HEK293 (cell line): ENCODE results near the gene ANAPC16.
A peak's percentile ranks its signal among the peaks of the same experiment; 100 is the strongest.

ENCODE experiments used
- ATF2 ChIP-seq: fragments of 450-650 bp; formaldehyde crosslinking; IDR thresholded peaks from 2 replicates; pipeline ENCODE4 v1.5.1; 2016; ENCODE audit warnings: missing biosample characterization, missing genetic modification characterization, low read depth
- GLIS2 ChIP-seq: fragments of 450-650 bp; formaldehyde crosslinking; IDR thresholded peaks from 2 replicates; pipeline ENCODE4 v1.5.1; 2016; ENCODE audit warnings: missing biosample characterization, missing genetic modification characterization
- KLF1 ChIP-seq: fragments of 450-650 bp; formaldehyde crosslinking; IDR thresholded peaks from 2 replicates; pipeline ENCODE4 v1.5.1; 2016; ENCODE audit warnings: missing biosample characterization, missing genetic modification characterization
- PATZ1 ChIP-seq: fragments of 450-650 bp; formaldehyde crosslinking; IDR thresholded peaks from 2 replicates; pipeline ENCODE4 v1.5.1; 2016; ENCODE audit warnings: missing biosample characterization, missing genetic modification characterization
- SETDB1 ChIP-seq: IDR thresholded peaks from one replicate; pipeline ENCODE4 v1.6.1; 2017; ENCODE audit warnings: mild to moderate bottlenecking, low read length, moderate library complexity, mixed read lengths; ENCODE audit not compliant: insufficient read length
- ZBTB48 ChIP-seq: fragments of 450-650 bp; formaldehyde crosslinking; IDR thresholded peaks from 2 replicates; pipeline ENCODE4 v1.5.1; 2016; ENCODE audit warnings: missing biosample characterization, missing genetic modification characterization
- ZFP3 ChIP-seq: fragments of 450-650 bp; formaldehyde crosslinking; IDR thresholded peaks from 2 replicates; pipeline ENCODE4 v1.5.1; 2016; ENCODE audit warnings: low read depth, missing biosample characterization, missing genetic modification characterization
- ZFP37 ChIP-seq: fragments of 450-650 bp; formaldehyde crosslinking; IDR thresholded peaks from 2 replicates; pipeline ENCODE4 v1.5.1; 2016; ENCODE audit warnings: missing biosample characterization, missing genetic modification characterization
- ZNF114 ChIP-seq: fragments of 450-650 bp; formaldehyde crosslinking; IDR thresholded peaks from 2 replicates; pipeline ENCODE4 v1.5.0; 2017; ENCODE audit warnings: missing biosample characterization, missing genetic modification characterization
- ZNF138 ChIP-seq: fragments of 450-650 bp; formaldehyde crosslinking; IDR thresholded peaks from 2 replicates; pipeline ENCODE4 v1.5.1; 2016; ENCODE audit warnings: missing biosample characterization, missing genetic modification characterization, borderline replicate concordance
- ZNF140 ChIP-seq: fragments of 450-650 bp; formaldehyde crosslinking; IDR thresholded peaks from 2 replicates; pipeline ENCODE4 v1.5.1; 2016; ENCODE audit warnings: missing biosample characterization, missing genetic modification characterization
- ZNF16 ChIP-seq: fragments of 450-650 bp; formaldehyde crosslinking; IDR thresholded peaks from 2 replicates; pipeline ENCODE4 v1.5.1; 2016; ENCODE audit warnings: low read depth, missing biosample characterization, missing genetic modification characterization
- ZNF18 ChIP-seq: fragments of 450-650 bp; formaldehyde crosslinking; IDR thresholded peaks from 2 replicates; pipeline ENCODE4 v1.5.1; 2016; ENCODE audit warnings: missing biosample characterization, missing genetic modification characterization
- ZNF37A ChIP-seq: fragments of 450-650 bp; IDR thresholded peaks from 2 replicates; pipeline ENCODE4 v1.5.1; 2018; ENCODE audit warnings: missing biosample characterization, missing genetic modification characterization
- ZNF394 ChIP-seq: fragments of 450-650 bp; formaldehyde crosslinking; IDR thresholded peaks from 2 replicates; pipeline ENCODE4 v1.5.1; 2016; ENCODE audit warnings: missing biosample characterization, missing genetic modification characterization, mild to moderate bottlenecking, moderate library complexity, borderline replicate concordance
- ZNF426 ChIP-seq: fragments of 450-650 bp; formaldehyde crosslinking; IDR thresholded peaks from 2 replicates; pipeline ENCODE4 v1.5.1; 2017; ENCODE audit warnings: missing biosample characterization, missing genetic modification characterization, mild to moderate bottlenecking, inconsistent platforms, moderate library complexity
- ZNF514 ChIP-seq: fragments of 450-650 bp; formaldehyde crosslinking; IDR thresholded peaks from 2 replicates; pipeline ENCODE4 v1.5.1; 2016; ENCODE audit warnings: missing biosample characterization, missing genetic modification characterization
- ZNF521 ChIP-seq: fragments of 450-650 bp; formaldehyde crosslinking; IDR thresholded peaks from 2 replicates; pipeline ENCODE4 v1.5.1; 2017; ENCODE audit warnings: missing biosample characterization, mild to moderate bottlenecking, missing genetic modification characterization
- TF ChIP-seq, protein P1 (sequence below): fragments of 450-650 bp; formaldehyde crosslinking; IDR thresholded peaks from 2 replicates; pipeline ENCODE4 v1.5.1; 2016; ENCODE audit warnings: missing biosample characterization, missing genetic modification characterization
- TF ChIP-seq, protein P2 (sequence below): fragments of 450-650 bp; formaldehyde crosslinking; IDR thresholded peaks from 2 replicates; pipeline ENCODE4 v1.5.1; 2017; ENCODE audit warnings: missing biosample characterization, missing genetic modification characterization
- TF ChIP-seq, protein P3 (sequence below): fragments of 450-650 bp; formaldehyde crosslinking; IDR thresholded peaks from 2 replicates; pipeline ENCODE4 v1.5.1; 2016; ENCODE audit warnings: missing biosample characterization, missing genetic modification characterization
- TF ChIP-seq, protein P4 (sequence below): fragments of 450-650 bp; formaldehyde crosslinking; IDR thresholded peaks from 2 replicates; pipeline ENCODE4 v1.5.1; 2016; ENCODE audit warnings: missing biosample characterization, missing genetic modification characterization, borderline replicate concordance

ANAPC16 gene

GRCh38 chr10:72243822-72244437, 28.1 kb downstream of the ANAPC16 start (continued):
- TF ChIP-seq, protein P1, sequence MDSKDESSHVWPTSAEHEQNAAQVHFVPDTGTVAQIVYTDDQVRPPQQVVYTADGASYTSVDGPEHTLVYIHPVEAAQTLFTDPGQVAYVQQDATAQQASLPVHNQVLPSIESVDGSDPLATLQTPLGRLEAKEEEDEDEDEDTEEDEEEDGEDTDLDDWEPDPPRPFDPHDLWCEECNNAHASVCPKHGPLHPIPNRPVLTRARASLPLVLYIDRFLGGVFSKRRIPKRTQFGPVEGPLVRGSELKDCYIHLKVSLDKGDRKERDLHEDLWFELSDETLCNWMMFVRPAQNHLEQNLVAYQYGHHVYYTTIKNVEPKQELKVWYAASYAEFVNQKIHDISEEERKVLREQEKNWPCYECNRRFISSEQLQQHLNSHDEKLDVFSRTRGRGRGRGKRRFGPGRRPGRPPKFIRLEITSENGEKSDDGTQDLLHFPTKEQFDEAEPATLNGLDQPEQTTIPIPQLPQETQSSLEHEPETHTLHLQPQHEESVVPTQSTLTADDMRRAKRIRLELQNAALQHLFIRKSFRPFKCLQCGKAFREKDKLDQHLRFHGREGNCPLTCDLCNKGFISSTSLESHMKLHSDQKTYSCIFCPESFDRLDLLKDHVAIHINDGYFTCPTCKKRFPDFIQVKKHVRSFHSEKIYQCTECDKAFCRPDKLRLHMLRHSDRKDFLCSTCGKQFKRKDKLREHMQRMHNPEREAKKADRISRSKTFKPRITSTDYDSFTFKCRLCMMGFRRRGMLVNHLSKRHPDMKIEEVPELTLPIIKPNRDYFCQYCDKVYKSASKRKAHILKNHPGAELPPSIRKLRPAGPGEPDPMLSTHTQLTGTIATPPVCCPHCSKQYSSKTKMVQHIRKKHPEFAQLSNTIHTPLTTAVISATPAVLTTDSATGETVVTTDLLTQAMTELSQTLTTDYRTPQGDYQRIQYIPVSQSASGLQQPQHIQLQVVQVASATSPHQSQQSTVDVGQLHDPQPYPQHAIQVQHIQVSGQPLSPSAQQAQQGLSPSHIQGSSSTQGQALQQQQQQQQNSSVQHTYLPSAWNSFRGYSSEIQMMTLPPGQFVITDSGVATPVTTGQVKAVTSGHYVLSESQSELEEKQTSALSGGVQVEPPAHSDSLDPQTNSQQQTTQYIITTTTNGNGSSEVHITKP (tag by site-specific recombination): peak; percentile 73
- TF ChIP-seq PATZ1 (tag by site-specific recombination): peak; percentile 33; the same call in 1 of the 2 replicates
- TF ChIP-seq ZNF514: no peak
- TF ChIP-seq, protein P2, sequence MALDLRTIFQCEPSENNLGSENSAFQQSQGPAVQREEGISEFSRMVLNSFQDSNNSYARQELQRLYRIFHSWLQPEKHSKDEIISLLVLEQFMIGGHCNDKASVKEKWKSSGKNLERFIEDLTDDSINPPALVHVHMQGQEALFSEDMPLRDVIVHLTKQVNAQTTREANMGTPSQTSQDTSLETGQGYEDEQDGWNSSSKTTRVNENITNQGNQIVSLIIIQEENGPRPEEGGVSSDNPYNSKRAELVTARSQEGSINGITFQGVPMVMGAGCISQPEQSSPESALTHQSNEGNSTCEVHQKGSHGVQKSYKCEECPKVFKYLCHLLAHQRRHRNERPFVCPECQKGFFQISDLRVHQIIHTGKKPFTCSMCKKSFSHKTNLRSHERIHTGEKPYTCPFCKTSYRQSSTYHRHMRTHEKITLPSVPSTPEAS: no peak
- TF ChIP-seq ZNF16: no peak
- TF ChIP-seq ZNF140 (tag by site-specific recombination): no peak
- TF ChIP-seq, protein P3, sequence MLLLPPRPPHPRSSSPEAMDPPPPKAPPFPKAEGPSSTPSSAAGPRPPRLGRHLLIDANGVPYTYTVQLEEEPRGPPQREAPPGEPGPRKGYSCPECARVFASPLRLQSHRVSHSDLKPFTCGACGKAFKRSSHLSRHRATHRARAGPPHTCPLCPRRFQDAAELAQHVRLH (tag by site-specific recombination): no peak
- TF ChIP-seq ZNF426 (tag by site-specific recombination): no peak
- no peak for TF ChIP-seq ZNF138 (tag by site-specific recombination)
- peak; percentile 85 for TF ChIP-seq ZBTB48 (tag by site-specific recombination)
- no peak for TF ChIP-seq GLIS2 (tag by site-specific recombination)
- TF ChIP-seq ZNF394: peak; percentile 36; the same call in 1 of the 2 replicates
- TF ChIP-seq ZNF521 (tag by site-specific recombination): no peak
- TF ChIP-seq SETDB1: no peak
- no peak for TF ChIP-seq ZNF114 (tag by site-specific recombination)
- no peak for TF ChIP-seq ZFP37 (tag by site-specific recombination)
- TF ChIP-seq, protein P4, sequence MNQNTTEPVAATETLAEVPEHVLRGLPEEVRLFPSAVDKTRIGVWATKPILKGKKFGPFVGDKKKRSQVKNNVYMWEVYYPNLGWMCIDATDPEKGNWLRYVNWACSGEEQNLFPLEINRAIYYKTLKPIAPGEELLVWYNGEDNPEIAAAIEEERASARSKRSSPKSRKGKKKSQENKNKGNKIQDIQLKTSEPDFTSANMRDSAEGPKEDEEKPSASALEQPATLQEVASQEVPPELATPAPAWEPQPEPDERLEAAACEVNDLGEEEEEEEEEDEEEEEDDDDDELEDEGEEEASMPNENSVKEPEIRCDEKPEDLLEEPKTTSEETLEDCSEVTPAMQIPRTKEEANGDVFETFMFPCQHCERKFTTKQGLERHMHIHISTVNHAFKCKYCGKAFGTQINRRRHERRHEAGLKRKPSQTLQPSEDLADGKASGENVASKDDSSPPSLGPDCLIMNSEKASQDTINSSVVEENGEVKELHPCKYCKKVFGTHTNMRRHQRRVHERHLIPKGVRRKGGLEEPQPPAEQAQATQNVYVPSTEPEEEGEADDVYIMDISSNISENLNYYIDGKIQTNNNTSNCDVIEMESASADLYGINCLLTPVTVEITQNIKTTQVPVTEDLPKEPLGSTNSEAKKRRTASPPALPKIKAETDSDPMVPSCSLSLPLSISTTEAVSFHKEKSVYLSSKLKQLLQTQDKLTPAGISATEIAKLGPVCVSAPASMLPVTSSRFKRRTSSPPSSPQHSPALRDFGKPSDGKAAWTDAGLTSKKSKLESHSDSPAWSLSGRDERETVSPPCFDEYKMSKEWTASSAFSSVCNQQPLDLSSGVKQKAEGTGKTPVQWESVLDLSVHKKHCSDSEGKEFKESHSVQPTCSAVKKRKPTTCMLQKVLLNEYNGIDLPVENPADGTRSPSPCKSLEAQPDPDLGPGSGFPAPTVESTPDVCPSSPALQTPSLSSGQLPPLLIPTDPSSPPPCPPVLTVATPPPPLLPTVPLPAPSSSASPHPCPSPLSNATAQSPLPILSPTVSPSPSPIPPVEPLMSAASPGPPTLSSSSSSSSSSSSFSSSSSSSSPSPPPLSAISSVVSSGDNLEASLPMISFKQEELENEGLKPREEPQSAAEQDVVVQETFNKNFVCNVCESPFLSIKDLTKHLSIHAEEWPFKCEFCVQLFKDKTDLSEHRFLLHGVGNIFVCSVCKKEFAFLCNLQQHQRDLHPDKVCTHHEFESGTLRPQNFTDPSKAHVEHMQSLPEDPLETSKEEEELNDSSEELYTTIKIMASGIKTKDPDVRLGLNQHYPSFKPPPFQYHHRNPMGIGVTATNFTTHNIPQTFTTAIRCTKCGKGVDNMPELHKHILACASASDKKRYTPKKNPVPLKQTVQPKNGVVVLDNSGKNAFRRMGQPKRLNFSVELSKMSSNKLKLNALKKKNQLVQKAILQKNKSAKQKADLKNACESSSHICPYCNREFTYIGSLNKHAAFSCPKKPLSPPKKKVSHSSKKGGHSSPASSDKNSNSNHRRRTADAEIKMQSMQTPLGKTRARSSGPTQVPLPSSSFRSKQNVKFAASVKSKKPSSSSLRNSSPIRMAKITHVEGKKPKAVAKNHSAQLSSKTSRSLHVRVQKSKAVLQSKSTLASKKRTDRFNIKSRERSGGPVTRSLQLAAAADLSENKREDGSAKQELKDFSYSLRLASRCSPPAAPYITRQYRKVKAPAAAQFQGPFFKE (tag by site-specific recombination): no peak
- no peak for TF ChIP-seq ZNF37A (tag by site-specific recombination)
- no peak for TF ChIP-seq ZFP3
- TF ChIP-seq ZNF18: no peak
- peak; percentile 92 for TF ChIP-seq KLF1 (tag by site-specific recombination)
- TF ChIP-seq ATF2: no peak
